ENCODE data around the gene RPL37A.

RPL37A gene

DNA sequence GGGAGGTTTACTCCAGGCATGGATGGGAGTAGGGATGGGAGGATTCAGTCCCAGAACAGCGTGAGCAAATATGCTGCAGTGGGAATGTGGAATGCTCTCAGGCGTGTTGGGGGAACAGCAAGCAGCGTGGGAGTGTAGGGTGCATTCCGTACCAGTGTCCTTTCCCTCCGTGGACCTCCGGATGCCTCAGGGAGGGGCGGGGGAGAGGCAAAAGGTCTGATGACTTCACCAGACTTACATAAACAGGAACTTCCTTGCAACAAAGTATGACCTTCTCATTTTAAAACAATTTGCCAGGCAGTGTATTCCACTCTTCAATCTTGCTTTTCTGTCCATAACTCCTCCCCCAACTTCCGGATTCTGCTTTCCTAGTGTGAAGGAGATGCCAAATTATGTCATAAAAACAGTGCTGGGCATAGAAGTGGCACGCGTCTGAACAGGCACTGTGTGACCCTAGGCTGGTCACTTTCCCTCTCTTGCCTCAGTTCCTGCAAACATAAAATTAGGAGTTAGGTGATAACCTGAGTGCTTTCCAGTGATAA, 36.9 kb downstream of the RPL37A start:
- no peak overlapping the region for H3K4me3 ChIP-seq (ENCODE audit: extremely low read depth, insufficient read depth, low read length, poor library complexity, severe bottlenecking)
- H3K4me1 ChIP-seq (ENCODE audit: control insufficient read depth, insufficient read depth, low read length, poor library complexity, severe bottlenecking), result peaks cover 51% of the 10 kb centered on the region
- H3K27ac ChIP-seq (ENCODE audit: low read depth, low read length, severe bottlenecking), result peak overlapping the region; percentile 73
- 77 to 79% methylated on average over 6 to 9 of the region's 10 CpGs for WGBS, 2 experiments (ENCODE audit: insufficient coverage in 2 of 2)
- H3K36me3 ChIP-seq (ENCODE audit: control insufficient read depth, insufficient read depth, low read length), result no peaks in the 10 kb centered on the region
- H3K9me3 ChIP-seq (ENCODE audit: control insufficient read depth, low read length), result no peaks in the 10 kb centered on the region

DNA sequence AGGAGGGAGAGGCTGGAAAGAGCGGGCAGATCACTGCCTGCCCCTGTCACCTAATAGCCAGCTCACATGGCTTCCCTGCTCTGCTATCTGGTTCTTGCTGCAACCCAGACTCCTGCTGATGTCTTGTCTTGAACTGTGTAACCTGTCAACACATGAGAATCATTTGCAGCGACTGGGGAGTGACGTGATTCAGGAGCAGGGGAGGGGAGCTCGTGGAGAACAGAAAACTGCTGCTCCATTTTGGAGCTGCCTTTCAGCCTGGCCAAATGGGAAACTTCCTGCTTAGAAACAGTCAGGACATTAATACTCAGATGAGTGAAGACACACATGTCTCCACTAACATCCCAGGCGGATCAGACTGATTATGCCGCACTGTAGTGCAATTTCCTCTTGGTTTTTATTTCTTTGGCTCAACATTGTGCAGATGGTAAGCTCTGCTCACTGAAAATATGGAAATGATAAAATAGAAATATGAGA, 38.1 kb downstream of the RPL37A start:
- peaks cover 50% of the 10 kb centered on the region for H3K4me1 ChIP-seq (ENCODE audit: control insufficient read depth, insufficient read depth, low read length, poor library complexity, severe bottlenecking)
- no peak overlapping the region for H3K4me3 ChIP-seq (ENCODE audit: extremely low read depth, insufficient read depth, low read length, poor library complexity, severe bottlenecking)
- no peaks in the 10 kb centered on the region for H3K36me3 ChIP-seq (ENCODE audit: control insufficient read depth, insufficient read depth, low read length)
- WGBS, 2 experiments (ENCODE audit: insufficient coverage in 2 of 2), result 70 to 76% methylated on average over 5 of the region's 6 CpGs
- H3K27ac ChIP-seq (ENCODE audit: low read depth, low read length, severe bottlenecking), result peak overlapping the region; percentile 73
- no peaks in the 10 kb centered on the region for H3K9me3 ChIP-seq (ENCODE audit: control insufficient read depth, low read length)

DNA sequence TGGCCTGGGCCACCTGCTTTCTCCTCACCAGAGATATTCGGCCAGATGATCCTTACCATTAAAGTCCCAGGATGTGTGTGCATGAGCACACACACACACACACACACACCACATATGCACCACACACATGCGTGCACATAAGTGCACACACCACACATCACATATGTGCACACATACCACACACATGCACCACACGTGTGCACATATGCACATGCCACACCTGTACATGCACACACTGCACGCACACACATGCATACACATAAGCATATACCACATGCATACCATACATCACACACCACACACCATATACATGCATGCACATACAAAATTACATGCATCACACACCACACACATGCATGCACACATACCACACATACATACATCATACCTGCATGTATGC, 38.7 kb downstream of the RPL37A start:
- no peaks in the 10 kb centered on the region for H3K36me3 ChIP-seq (ENCODE audit: control insufficient read depth, insufficient read depth, low read length)
- whole genome bisulfite sequencing, 2 experiments (ENCODE audit: insufficient coverage in 2 of 2), result 88 to 100% methylated on average over 3 to 4 of the region's 4 CpGs
- H3K4me1 ChIP-seq (ENCODE audit: control insufficient read depth, insufficient read depth, low read length, poor library complexity, severe bottlenecking), result peaks cover 46% of the 10 kb centered on the region
- no peak overlapping the region for H3K4me3 ChIP-seq (ENCODE audit: extremely low read depth, insufficient read depth, low read length, poor library complexity, severe bottlenecking)
- no peaks in the 10 kb centered on the region for H3K9me3 ChIP-seq (ENCODE audit: control insufficient read depth, low read length)
- H3K27ac ChIP-seq (ENCODE audit: low read depth, low read length, severe bottlenecking), result no peak overlapping the region

DNA sequence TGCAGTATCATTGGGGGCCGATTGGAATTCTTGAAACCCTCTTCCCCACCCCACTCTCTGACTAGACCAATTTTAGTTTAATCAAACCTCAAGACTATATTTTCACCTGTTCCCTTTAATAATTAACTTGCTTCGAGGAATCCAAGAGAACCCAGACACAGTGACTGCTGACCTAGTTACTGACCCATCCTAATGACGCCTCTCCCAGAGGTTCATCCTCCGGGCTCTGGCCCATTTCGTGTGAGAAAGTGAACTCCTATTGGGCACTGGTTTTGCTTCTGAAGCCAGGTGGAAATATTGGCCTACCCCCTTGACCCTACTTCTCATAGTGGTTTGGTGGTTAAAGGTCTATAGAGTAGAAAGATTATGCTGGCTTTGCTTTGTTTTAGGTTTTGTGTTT, 39.9 kb downstream of the RPL37A start:
- no peak overlapping the region for H3K27ac ChIP-seq (ENCODE audit: low read depth, low read length, severe bottlenecking)
- WGBS, 2 experiments (ENCODE audit: insufficient coverage in 2 of 2), result 83 to 92% methylated on average over 5 of the region's 5 CpGs

DNA sequence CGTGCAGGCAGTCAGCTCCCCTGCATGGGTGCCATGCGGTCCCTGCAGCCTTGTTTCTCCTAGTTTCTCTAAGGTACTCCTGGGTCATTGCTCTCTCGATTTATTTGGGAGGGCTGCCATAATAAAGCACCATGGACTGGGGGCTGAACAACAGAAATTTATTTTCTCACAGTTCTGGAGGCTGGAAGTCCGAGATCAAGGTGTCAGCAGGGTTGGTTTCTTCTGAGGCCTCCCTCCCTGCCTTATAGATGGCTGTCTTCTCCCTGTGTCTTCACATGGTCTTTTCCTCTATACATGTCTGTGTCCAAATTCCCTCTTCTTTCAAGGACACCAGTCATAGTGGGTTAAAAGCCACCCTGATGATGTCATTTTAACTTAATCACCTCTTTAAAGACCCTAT, 40.5 kb downstream of the RPL37A start:
- H3K36me3 ChIP-seq (ENCODE audit: control insufficient read depth, insufficient read depth, low read length), result no peaks in the 10 kb centered on the region
- peaks cover 33% of the 10 kb centered on the region for H3K4me1 ChIP-seq (ENCODE audit: control insufficient read depth, insufficient read depth, low read length, poor library complexity, severe bottlenecking)
- H3K27ac ChIP-seq (ENCODE audit: low read depth, low read length, severe bottlenecking), result no peak overlapping the region
- H3K9me3 ChIP-seq (ENCODE audit: control insufficient read depth, low read length), result no peaks in the 10 kb centered on the region
- H3K4me3 ChIP-seq (ENCODE audit: extremely low read depth, insufficient read depth, low read length, poor library complexity, severe bottlenecking), result no peak overlapping the region
- WGBS, 2 experiments (ENCODE audit: insufficient coverage in 2 of 2), result 92 to 95% methylated on average over 4 of the region's 4 CpGs

More for the DNA sequence above, 39.9 kb downstream of the RPL37A start:
- Histone ChIP-seq H3K9me3 (ENCODE audit: control insufficient read depth, low read length) (no peaks in the 10 kb centered on the region), H3K36me3 (ENCODE audit: control insufficient read depth, insufficient read depth, low read length) (no peaks in the 10 kb centered on the region), H3K4me1 (ENCODE audit: control insufficient read depth, insufficient read depth, low read length, poor library complexity, severe bottlenecking) (peaks cover 38% of the 10 kb centered on the region), H3K4me3 (ENCODE audit: extremely low read depth, insufficient read depth, low read length, poor library complexity, severe bottlenecking) (no peak overlapping the region)

DNA sequence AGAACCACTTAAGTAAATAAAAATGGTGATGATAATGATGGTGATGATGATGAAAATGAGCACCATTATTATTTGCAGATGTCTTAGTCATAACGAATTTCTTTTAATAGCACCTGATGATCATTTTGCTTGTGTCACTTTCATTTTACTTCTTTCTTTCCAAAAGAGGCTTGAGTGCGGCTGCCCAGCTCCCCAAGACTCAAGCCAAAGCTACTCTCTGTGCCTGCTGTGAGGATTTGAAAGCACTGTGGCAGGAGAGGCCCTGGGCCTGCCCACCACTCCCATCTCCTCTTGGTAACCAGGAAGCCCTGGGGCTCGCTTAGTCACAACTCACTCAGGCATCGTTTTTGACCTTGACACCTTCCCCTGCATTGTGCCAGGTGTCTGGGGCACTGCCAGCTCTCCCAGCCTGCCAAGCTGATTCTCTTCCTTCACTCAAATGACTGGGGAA, 41.2 kb downstream of the RPL37A start:
- no peak overlapping the region for H3K27ac ChIP-seq (ENCODE audit: low read depth, low read length, severe bottlenecking)
- H3K4me3 ChIP-seq (ENCODE audit: extremely low read depth, insufficient read depth, low read length, poor library complexity, severe bottlenecking), result no peak overlapping the region
- H3K4me1 ChIP-seq (ENCODE audit: control insufficient read depth, insufficient read depth, low read length, poor library complexity, severe bottlenecking), result peaks cover 26% of the 10 kb centered on the region
- WGBS, 2 experiments (ENCODE audit: insufficient coverage in 2 of 2), result 42 to 83% methylated on average over 2 to 3 of the region's 4 CpGs
- no peaks in the 10 kb centered on the region for H3K36me3 ChIP-seq (ENCODE audit: control insufficient read depth, insufficient read depth, low read length)
- no peaks in the 10 kb centered on the region for H3K9me3 ChIP-seq (ENCODE audit: control insufficient read depth, low read length)

DNA sequence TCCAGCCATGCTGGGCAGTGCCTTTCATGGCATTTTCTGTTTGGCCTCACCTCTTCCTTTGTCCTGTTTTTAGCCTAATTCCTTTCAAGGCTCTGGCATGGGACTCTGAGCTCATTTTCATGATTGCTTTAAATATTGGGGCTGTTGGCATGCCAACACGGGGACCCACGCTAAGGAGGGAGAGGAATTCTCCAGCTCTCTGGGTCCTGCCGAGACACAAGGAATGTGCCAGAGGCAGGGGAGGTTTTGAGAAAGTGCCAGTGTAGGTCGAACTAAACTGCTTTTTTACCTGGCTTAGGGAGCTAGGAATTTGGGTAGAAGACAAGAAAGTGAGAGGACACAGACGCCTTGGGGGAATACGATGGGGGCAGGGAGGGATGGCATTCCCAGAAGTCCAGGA, 42.3 kb downstream of the RPL37A start:
- Histone ChIP-seq H3K36me3 (ENCODE audit: control insufficient read depth, insufficient read depth, low read length) (no peaks in the 10 kb centered on the region), H3K27ac (ENCODE audit: low read depth, low read length, severe bottlenecking) (no peak overlapping the region), H3K4me3 (ENCODE audit: extremely low read depth, insufficient read depth, low read length, poor library complexity, severe bottlenecking) (no peak overlapping the region), H3K9me3 (ENCODE audit: control insufficient read depth, low read length) (no peaks in the 10 kb centered on the region), H3K4me1 (ENCODE audit: control insufficient read depth, insufficient read depth, low read length, poor library complexity, severe bottlenecking) (peaks cover 18% of the 10 kb centered on the region)
- 78 to 85% methylated on average over 6 of the region's 6 CpGs for WGBS, 2 experiments (ENCODE audit: insufficient coverage in 2 of 2)

DNA sequence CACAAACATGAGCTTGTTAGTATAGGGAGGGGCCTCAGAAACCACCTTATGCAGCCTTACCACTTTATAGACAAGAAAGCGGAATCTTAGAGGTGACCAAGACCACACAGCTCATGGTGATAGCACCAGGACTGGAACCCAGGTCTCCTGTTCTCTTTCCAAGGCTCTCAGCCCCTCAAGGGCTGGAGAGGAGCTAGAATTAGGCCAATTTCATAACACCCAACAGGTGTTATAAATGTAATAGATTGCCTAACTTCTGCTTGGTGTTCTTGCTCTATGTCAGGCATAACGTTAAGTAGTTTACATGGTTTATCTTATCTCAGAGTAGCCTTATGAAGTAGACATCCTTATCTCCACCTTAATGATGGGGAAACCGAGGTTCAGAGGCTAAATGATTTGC, 42.9 kb downstream of the RPL37A start:
- Histone ChIP-seq H3K36me3 (ENCODE audit: control insufficient read depth, insufficient read depth, low read length) (no peaks in the 10 kb centered on the region), H3K27ac (ENCODE audit: low read depth, low read length, severe bottlenecking) (no peak overlapping the region), H3K4me3 (ENCODE audit: extremely low read depth, insufficient read depth, low read length, poor library complexity, severe bottlenecking) (no peak overlapping the region), H3K9me3 (ENCODE audit: control insufficient read depth, low read length) (no peaks in the 10 kb centered on the region), H3K4me1 (ENCODE audit: control insufficient read depth, insufficient read depth, low read length, poor library complexity, severe bottlenecking) (peaks cover 13% of the 10 kb centered on the region)
- WGBS, 2 experiments (ENCODE audit: insufficient coverage in 2 of 2), result 100% methylated on average over 1 to 2 of the region's 3 CpGs

DNA sequence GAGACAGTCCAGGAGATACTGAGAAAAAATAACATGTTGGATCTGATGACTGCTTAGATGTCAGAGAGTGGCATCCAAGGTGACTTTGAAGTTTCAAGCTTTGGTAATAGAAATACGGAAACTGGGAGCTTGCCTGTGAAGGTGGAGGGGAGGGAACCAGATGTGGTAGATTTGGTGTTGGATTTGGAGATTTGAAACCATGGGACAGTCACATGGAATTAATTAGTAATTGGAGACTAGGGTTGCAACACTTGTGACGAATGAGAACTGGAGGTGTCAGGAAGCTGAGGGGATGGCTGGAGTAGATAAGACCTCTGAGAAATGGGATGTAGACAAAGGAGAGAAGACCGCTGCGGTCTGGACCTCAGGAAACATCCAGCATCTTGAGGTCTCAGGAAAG, 46.7 kb downstream of the RPL37A start:
- H3K4me1 ChIP-seq (ENCODE audit: control insufficient read depth, insufficient read depth, low read length, poor library complexity, severe bottlenecking), result peaks cover 10% of the 10 kb centered on the region
- 75 to 94% methylated on average over 4 of the region's 4 CpGs for WGBS, 2 experiments (ENCODE audit: insufficient coverage in 2 of 2)

DNA sequence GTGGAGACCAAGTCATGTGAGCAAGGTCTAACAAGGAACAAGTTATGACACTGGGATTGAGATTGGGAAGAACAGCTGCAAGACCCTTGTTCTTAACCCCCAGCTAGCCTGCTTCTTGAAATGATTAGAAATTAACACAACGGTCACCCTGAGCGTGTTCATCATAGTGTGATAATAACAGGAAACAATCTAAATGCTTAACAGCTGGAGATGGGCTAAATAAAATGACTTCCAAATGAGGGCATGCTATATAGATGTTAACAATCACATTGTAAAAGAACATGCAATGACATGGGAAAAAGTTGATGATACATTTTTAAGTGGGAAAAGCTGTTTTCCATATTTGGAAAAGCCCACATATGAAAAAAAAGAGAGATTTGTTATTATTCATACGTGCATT, 47.6 kb downstream of the RPL37A start:
- H3K36me3 ChIP-seq (ENCODE audit: control insufficient read depth, insufficient read depth, low read length), result no peaks in the 10 kb centered on the region
- no peak overlapping the region for H3K4me3 ChIP-seq (ENCODE audit: extremely low read depth, insufficient read depth, low read length, poor library complexity, severe bottlenecking)
- no peaks in the 10 kb centered on the region for H3K9me3 ChIP-seq (ENCODE audit: control insufficient read depth, low read length)
- H3K4me1 ChIP-seq (ENCODE audit: control insufficient read depth, insufficient read depth, low read length, poor library complexity, severe bottlenecking), result peaks cover 11% of the 10 kb centered on the region
- WGBS, 2 experiments (ENCODE audit: insufficient coverage in 2 of 2), result 100% methylated on average over 1 of the region's 3 CpGs; no CpG with 5 or more reads in 1 of the 2 experiments
- H3K27ac ChIP-seq (ENCODE audit: low read depth, low read length, severe bottlenecking), result no peak overlapping the region

More for the DNA sequence above, 46.7 kb downstream of the RPL37A start:
- H3K36me3 ChIP-seq (ENCODE audit: control insufficient read depth, insufficient read depth, low read length), result no peaks in the 10 kb centered on the region
- no peaks in the 10 kb centered on the region for H3K9me3 ChIP-seq (ENCODE audit: control insufficient read depth, low read length)
- no peak overlapping the region for H3K4me3 ChIP-seq (ENCODE audit: extremely low read depth, insufficient read depth, low read length, poor library complexity, severe bottlenecking)
- no peak overlapping the region for H3K27ac ChIP-seq (ENCODE audit: low read depth, low read length, severe bottlenecking)

DNA sequence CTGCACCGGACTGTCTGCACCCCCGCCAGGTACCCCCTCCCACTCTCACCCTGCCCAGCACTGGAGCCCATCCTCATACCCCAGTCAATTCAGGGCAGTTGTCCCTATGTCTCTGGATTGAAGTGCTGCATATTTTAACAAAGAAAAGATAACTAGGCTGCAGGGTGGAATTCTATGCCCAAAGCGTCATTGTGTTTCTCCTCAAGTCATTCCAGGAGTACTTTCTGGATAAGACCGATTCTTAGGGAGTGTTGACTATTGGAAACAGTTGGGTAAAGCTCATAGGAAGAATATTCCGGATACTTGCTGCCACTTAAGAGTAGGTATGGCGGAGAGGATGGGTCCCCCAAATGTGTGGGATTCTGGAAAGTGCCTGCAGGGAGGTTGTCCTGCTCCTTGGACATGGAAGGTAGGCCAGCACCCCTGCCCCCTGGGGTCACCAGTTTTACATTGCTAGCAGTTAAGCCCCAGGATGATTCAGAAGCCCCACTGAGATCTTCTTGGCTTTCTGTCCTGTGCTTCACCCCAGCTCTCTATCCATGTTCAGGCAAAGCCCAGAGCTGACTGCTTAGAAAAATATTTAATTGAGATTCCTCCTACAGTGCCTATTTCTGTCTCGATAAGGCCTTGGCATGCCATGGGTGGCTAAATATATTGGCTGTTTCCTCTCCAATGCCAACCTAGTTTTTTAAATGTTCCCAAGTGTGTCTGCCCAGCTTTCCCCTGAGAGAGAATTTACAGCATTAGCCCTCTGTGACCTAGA, 48.2 kb downstream of the RPL37A start:
- no peak overlapping the region for H3K4me3 ChIP-seq (ENCODE audit: extremely low read depth, insufficient read depth, low read length, poor library complexity, severe bottlenecking)
- H3K4me1 ChIP-seq (ENCODE audit: control insufficient read depth, insufficient read depth, low read length, poor library complexity, severe bottlenecking), result peaks cover 16% of the 10 kb centered on the region
- no peaks in the 10 kb centered on the region for H3K36me3 ChIP-seq (ENCODE audit: control insufficient read depth, insufficient read depth, low read length)
- 87 to 90% methylated on average over 4 to 5 of the region's 7 CpGs for WGBS, 2 experiments (ENCODE audit: insufficient coverage in 2 of 2)
- H3K27ac ChIP-seq (ENCODE audit: low read depth, low read length, severe bottlenecking), result no peak overlapping the region
- H3K9me3 ChIP-seq (ENCODE audit: control insufficient read depth, low read length), result no peaks in the 10 kb centered on the region
